ENCODE results near the gene DOCK4.

DNA sequence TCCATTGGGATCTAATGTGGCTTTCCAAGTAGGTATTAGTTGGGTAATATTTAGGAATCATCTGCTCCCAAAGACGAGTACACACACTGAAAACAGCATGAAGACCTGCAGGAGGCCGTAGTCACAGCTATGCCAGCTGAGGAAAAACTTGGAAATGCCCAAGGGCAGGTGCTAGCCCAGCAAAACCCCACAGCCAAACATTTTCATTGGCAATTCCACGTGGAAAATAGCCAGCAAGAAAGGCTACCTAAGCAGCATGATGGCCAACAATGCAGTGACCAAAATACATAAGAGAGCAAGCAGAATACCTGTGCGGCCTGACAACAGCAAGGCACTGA is 32.7 kb downstream of the DOCK4 start:
- TF ChIP-seq, protein P1, sequence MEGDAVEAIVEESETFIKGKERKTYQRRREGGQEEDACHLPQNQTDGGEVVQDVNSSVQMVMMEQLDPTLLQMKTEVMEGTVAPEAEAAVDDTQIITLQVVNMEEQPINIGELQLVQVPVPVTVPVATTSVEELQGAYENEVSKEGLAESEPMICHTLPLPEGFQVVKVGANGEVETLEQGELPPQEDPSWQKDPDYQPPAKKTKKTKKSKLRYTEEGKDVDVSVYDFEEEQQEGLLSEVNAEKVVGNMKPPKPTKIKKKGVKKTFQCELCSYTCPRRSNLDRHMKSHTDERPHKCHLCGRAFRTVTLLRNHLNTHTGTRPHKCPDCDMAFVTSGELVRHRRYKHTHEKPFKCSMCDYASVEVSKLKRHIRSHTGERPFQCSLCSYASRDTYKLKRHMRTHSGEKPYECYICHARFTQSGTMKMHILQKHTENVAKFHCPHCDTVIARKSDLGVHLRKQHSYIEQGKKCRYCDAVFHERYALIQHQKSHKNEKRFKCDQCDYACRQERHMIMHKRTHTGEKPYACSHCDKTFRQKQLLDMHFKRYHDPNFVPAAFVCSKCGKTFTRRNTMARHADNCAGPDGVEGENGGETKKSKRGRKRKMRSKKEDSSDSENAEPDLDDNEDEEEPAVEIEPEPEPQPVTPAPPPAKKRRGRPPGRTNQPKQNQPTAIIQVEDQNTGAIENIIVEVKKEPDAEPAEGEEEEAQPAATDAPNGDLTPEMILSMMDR (IDR thresholded peaks at IDR 0.05), result no peak
- TF ChIP-seq POLR2AphosphoS5 (IDR thresholded peaks at IDR 0.05) (no peak), EP300 (IDR thresholded peaks at IDR 0.05) (no peak)
